ENCODE results near the gene FER.
A peak's percentile ranks its signal among the peaks of the same experiment; 100 is the strongest.

The FER gene

GRCh38 chr5:109177782-109178181, 430.1 kb downstream of the FER start:
- no peak for DNase-seq (ENCODE audit: low spot score)

- DNase-seq (ENCODE audit: low spot score): no peak
Measured at GRCh38 chr5:109180668-109181067, 433.0 kb downstream of the FER start.

- DNase-seq (ENCODE audit: low spot score): no peak
Measured at GRCh38 chr5:109186759-109187158, 439.1 kb downstream of the FER start.

GRCh38 chr5:109191153-109191558, 443.5 kb downstream of the FER start:
- DNase-seq (ENCODE audit: low spot score): peak; percentile 36

- DNase-seq (ENCODE audit: low spot score): no peak
Measured at GRCh38 chr5:109192027-109192426, 444.3 kb downstream of the FER start.

- DNase-seq (ENCODE audit: low spot score): no peak
Measured at GRCh38 chr5:109192555-109193281, 445.0 kb downstream of the FER start.

GRCh38 chr5:109195667-109196066, 448.0 kb downstream of the FER start:
- no peak for DNase-seq (ENCODE audit: low spot score)

GRCh38 chr5:109196087-109196822, 448.6 kb downstream of the FER start:
- no peak for DNase-seq (ENCODE audit: low spot score)

- DNase-seq (ENCODE audit: low spot score): no peak
Measured at GRCh38 chr5:109196823-109197160, 449.1 kb downstream of the FER start.

- DNase-seq (ENCODE audit: low spot score): no peak
Measured at GRCh38 chr5:109199289-109199688, 451.6 kb downstream of the FER start.

- no peak for DNase-seq (ENCODE audit: low spot score)
Measured at GRCh38 chr5:109199799-109200620, 452.3 kb downstream of the FER start.

- DNase-seq (ENCODE audit: low spot score): no peak
Measured at GRCh38 chr5:109215040-109215439, 467.3 kb downstream of the FER start.

GRCh38 chr5:109218818-109219217, 471.1 kb downstream of the FER start:
- no peak for DNase-seq (ENCODE audit: low spot score)

- DNase-seq (ENCODE audit: low spot score): no peak
Measured at GRCh38 chr5:109223531-109223930, 475.8 kb downstream of the FER start.

GRCh38 chr5:109224276-109224882, 476.7 kb downstream of the FER start:
- DNase-seq (ENCODE audit: low spot score): no peak

- no peak for DNase-seq (ENCODE audit: low spot score)
Measured at GRCh38 chr5:109225716-109226625, 478.3 kb downstream of the FER start.

- DNase-seq (ENCODE audit: low spot score): no peak
Measured at GRCh38 chr5:109230369-109230768, 482.7 kb downstream of the FER start.

- DNase-seq (ENCODE audit: low spot score): no peak
Measured at GRCh38 chr5:109231331-109231730, 483.6 kb downstream of the FER start.

GRCh38 chr5:109234381-109234780, 486.7 kb downstream of the FER start:
- no peak for DNase-seq (ENCODE audit: low spot score)

- DNase-seq (ENCODE audit: low spot score): no peak
Measured at GRCh38 chr5:109239456-109239855, 491.8 kb downstream of the FER start.

GRCh38 chr5:109242518-109242917, 494.8 kb downstream of the FER start:
- DNase-seq (ENCODE audit: low spot score): no peak
